Left cardiac atrium (tissue), 4 donors: Measurements from ENCODE around the gene RGP1. TPM values are rescaled to one million over a fixed set of nuclear protein-coding genes. Genes with fewer than 3 reads are reported as not detected.

Experiments used
- ATAC-seq, 2 donors: fragments of 200-7000 bp; cut with Tn5 transposase; one replicate each; pipeline ENCODE4 v1.9.1; 2020; ENCODE audit warnings: mild to moderate bottlenecking in 2 of 2, moderate library complexity in 2 of 2
- DNase-seq: peaks from one replicate; pipeline ENCODE4 v3.0.0-alpha.2; 2020
- intact Hi-C, 2 donors: fragments of 100-400 bp; cut with DNase I; formaldehyde crosslinking; loops; one replicate each; pipeline versions ENCODE4 v1.14.1 to v1.15.1; 2022 to 2023
- total RNA-seq, 2 donors: library from RNA; stranded (reverse); fragmentation: NEBNext Ultra II Directional; extraction: Animal tissue kit (Norgen Biotek cat#: 25700); gene quantifications; one replicate each; pipeline ENCODE4 v1.2.1, GENCODE V29; 2021
- donor health status: DM: no; HTN: yes; CAD: no.
- donor health status: DM: no; HTN: yes; CAD: no; lungs with severe emphysema.
- donor health status: DM: yes; HTN: yes; CAD: no.
- donor health status: Dilated cardiomyopathy.

Gene RGP1
- total RNA-seq, 2 donors from 2014 or later, result 23.6 to 34.6 TPM

DNA sequence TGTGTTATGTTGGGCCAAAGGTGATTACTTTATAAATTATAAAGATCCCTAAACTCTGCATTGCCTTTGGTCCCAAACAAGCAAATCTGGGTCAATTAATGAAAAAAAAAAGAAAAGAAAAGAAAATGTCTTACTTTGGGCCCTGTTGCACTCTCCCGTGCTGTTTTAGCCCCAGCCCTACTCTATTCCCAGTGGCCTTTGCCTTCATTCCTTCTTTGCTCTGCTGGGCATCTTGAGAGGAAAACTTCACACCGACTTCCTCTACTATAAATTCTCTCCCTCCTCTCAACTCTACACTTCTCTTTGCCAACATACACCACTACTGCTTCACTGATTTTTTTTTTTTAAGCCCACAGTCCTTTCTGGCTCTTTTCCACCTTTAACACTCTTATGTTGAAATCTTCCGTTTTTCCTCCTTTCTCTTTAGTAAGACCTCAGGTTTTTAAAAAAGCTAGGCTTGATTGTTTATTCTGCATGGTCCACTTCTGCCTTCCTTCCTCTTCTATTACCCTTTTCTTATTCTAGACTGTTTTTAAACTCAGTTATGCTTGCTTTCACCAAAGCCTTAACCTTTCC lies 9.5 kb downstream of the RGP1 start:
- no peak for ATAC-seq
- DNase-seq, result no peak
- intact Hi-C loops, result no loop called here

DNA sequence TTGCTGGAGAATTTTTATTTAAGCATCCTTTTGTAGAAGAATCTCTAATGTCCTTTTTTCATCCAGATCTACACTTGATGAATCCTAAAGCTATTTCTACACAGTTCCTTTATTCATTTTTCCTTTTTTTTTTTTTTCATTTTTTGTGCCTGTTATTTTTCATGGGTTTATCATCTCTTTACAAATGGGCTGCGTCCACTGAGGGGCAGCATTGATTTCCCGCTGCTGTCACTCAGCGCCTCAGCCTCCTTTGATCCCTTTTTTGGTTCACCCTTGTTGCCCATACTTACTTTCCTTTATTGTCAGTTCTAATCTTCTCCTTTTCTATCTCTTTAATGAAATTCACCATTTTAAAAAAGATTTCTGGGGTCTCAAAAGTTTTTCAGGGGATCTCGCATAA lies 10.7 kb downstream of the RGP1 start:
- no peak for DNase-seq
- intact Hi-C loops, result no loop called here
- no peak for ATAC-seq

DNA sequence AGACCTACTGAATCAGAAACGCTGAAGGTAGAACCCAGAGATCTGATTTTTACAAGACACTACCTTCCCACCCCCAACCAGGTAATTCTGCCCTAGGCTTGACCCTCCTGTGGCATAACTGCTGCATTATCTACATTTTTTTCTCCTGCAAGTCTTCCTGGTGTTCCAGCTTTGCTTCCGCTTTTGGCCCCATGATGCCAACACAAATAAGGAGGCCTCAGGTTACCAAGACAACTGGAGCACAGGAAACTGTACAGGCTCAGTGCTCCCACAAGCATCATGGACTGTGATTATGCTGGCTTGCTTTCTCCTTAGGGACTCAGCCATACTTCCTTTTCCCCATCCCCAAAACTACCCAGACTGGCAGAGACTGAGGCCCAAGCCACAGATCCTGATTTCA lies 11.6 kb downstream of the RGP1 start:
- DNase-seq, result peak; percentile 49
- intact Hi-C loops, result no loop called here
- peak in 1 of 2 donors; percentile 11 for ATAC-seq

DNA sequence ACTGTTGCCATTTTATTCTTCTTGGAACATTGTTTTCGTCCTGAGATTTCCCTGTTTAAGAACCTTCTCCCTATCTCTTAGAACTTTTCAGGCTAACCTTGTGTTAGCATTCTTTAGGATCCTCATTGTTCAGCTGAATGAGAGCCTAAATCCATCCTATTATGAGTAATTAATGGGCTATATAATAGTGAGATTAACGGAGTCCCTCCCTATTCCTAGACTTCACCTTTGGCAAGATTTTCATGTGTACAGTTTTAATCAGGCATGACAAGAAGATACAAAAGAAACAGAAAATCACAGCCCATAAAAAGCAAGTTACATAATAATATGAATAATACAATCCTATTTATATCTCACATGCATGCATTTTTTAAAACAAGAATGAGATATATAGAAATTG lies 14.1 kb downstream of the RGP1 start:
- ATAC-seq, result no peak
- intact Hi-C loops, result no loop called here
- no peak for DNase-seq

DNA sequence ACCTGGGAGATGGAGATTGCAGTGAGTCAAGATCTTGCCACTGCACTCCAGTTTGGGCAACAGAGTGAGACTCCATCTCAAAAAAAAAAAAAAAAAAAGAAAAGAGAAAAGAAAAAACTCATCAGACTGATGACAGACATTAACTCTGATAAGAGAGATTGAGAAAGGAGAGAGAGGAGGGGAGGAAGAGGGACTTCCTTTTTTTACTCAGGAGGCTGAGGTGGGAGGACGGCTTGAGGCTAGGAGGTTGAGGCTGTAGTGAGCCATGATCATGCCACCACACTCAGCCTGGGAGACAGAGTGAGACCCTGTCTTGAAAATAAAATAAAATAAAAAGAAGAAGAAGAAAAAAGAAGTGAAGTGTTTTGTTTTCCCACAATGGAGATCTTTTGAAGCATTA lies 14.7 kb downstream of the RGP1 start:
- intact Hi-C loops, result no loop called here
- no peak for DNase-seq
- ATAC-seq, result no peak

DNA sequence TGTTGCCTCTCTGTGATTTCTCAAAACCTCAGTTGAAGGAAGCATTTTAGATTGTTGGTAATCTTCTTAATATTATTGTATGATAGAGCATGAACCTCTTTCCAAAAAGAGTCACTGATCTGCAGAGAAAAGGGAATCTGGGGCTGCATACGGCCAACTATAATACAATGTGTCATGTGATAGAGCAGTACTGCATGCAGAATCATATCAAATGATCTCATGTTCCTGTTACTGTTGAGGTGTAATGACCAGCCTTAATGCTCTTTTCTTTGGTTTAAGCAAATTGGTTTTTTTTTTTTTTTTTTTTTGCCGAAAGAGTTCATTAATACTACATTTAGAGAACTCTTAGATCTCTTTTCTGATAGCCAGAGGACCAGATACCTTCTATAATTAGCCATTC lies 17.9 kb downstream of the RGP1 start:
- no peak for ATAC-seq
- DNase-seq, result no peak
- intact Hi-C loops, result no loop called here

DNA sequence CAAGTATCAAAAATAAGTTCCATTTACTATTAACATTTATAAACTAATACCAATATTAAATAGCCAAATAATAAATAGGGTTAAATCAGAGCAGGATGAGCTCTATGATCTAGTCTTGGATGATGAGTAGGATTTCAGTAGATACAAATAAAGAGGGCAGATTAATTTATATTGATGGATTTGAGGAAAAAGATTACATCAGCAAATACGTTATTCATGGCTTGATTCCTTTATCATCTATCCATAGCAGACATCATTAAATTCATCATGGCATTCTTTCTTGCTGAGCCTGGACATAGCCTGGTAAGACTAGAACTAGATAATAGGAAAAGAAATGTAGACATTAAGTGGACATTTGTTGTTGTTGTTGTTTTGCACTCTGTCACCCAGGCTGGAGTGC lies 18.4 kb downstream of the RGP1 start:
- intact Hi-C loops, result no loop called here
- no peak for DNase-seq
- no peak for ATAC-seq

DNA sequence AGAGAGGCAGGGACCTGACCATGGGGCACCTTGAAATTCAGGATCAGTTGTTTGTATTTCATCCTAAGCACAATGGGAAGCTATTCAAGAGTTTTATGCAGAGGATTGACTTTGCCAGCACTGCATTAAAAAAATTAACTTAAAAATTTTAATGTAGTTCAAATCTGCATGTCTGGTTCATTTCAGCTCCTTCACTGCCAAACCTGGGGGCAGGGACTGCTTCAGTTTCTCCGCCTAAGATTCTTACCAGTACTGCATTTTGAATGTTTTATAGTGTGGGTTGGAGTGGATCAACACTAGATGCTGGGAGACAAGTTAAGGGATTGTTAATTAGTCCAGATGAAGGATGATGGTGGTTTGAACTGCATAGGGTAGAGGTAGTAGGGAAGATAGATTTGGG lies 20.7 kb downstream of the RGP1 start:
- DNase-seq (no peak), ATAC-seq (no peak)
- intact Hi-C loops, result no loop called here

DNA sequence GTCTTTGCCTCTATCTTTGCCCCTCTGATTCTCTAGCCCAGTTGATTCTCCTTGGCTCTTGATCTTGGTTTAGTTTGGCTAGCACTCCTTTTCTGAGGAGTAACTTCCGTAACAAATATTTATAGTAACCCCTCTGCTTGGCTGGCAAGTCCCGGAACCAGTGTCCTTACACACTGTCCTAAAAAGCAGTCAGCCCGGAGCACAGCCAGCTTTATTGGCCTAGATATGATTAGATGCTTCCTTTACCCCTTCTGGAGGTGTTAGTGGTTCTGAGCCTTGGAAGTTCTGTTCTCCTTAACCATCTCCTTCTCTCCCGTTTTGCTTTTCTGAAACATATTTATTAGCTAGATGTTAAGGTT lies 22.0 kb downstream of the RGP1 start:
- intact Hi-C loops, result no loop called here
- DNase-seq (peak; percentile 66), ATAC-seq (peak; percentile 84 to 87)

DNA sequence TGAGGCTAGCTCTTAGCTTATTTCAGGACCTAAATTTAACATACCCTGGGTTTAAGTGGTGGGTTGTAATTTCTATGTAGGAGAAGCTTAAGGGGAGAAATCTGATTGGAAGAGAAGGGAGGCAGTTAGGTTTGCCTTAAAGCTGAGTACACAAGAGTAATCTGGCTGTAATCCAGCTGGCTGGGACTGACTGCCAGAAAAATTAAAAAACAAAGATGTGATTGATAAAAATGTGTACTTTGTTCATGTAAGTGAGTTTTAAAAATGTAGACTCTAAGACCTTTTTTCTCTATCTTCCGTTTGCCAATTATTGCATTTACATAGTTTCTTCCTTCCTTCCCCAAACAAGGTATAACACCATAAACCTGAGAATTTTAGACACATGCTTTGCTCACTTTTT lies 22.4 kb downstream of the RGP1 start:
- ATAC-seq, result peak in 1 of 2 donors; percentile 17
- DNase-seq, result no peak
- intact Hi-C loops, result no loop called here

DNA sequence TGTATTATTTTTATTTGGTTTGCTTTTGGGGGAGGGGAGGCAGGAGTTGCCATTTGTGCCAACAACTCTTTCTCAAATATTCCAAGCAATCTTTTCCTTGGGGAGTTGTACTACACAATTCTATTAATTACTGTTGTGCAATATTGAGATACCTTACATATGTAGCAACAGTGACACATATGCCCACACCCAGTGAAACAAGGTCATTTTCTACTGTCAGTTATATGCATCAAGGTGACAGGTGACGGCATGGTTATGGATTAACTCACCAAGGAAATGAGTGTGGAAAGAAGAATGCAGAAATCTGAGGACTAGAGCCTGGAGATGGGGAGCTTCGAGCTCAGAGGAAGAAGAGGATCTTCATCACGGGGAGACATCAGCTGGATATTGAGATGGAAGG lies 22.9 kb downstream of the RGP1 start:
- DNase-seq, result no peak
- intact Hi-C loops, result no loop called here
- ATAC-seq, result no peak

DNA sequence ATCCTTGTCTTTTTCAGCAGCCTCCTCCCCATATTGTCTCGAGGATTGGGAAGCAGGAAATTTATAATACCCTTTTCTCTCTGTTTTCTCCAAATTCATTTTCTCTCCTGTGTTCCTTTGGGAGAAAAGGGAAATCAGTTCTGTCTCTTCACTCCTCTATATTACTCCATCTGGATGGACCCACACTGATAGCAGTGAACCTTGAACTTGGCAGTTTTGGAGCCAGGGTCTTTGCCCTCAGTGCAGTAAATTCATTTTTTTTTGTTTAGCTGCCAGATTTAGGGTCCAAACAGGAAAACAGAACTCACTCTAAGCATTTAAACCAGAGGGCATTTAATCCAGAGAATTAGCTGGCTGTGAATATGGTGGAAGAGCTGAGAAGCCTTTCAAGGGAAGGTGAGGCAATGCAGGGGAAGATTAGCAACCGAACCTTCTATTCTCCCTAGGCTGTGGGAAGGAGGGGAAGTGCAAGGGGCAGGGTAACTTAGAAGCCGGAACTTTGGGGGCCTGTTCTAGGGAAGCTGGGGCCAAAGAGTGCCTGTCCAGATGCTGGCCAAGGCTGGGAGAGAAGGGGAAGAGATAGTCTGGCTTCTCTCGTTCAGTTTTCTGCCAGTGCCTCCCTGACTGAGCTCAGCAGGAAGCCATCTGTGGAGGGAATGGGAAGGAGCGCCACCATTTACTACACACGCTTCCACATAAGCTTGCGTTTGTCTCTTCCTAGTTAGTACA lies 26.0 kb downstream of the RGP1 start:
- no peak for DNase-seq
- intact Hi-C loops, result no loop called here
- ATAC-seq, result peak; percentile 67 to 75

DNA sequence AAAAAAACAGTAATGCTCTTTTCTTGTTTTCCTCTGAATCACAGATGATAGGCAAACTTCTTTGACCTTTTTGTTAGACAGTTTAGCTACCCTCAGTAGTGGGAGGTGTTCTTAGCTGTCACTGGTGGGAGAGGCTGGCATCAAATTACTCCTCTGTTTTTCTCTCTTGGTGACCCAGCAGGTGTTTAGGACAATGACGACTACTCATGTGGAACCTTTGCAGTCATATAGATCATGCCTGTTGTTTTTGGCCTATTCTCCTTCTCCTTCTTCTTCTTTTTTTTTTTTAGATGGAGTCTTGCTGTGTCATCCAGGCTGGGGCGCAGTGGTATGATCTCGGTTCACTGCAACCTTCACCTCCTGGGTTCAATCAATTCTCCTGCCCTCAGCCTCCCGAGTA lies 26.9 kb downstream of the RGP1 start:
- no peak for DNase-seq
- intact Hi-C loops, result no loop called here
- no peak for ATAC-seq

DNA sequence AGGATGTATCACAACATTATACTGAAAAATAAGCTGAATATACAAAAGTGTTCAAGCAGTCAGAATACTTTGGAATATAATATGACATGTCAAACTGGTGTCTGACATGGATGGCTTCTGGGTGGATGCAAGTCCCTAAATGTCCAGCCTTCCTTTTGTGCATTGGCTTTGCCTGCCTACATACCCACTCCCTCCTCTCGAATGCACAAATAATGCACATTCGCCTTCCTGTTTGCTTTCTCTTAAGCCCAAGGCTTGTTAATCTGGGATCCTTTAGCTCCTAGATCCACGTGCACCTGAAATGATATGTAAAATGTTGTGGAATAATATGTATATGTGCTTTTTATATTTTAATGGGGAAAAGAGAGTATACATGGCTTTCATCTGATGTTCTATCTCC lies 29.4 kb downstream of the RGP1 start:
- intact Hi-C loops, result no loop called here
- no peak for DNase-seq
- ATAC-seq, result no peak

DNA sequence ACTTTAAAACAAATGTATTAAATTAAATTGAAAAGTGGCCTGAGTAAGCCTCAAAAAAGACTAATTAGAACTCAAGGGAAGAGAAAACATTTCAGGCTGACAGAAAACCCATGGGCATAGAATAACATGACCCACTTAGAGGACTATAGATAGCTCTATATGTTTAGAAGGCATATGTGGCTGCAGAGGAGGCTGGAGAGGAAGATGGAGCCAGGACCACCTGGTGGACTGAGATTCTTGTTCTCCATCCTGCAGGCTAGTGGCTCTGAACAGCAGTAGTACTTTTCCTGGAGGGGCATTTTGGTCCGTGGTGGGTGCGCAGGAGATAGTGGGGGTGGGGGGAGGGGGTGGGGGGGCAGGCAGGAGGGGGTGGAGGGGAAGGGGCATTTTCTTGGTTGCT lies 32.0 kb downstream of the RGP1 start:
- DNase-seq (no peak), ATAC-seq (no peak)
- intact Hi-C loops, result no loop called here

DNA sequence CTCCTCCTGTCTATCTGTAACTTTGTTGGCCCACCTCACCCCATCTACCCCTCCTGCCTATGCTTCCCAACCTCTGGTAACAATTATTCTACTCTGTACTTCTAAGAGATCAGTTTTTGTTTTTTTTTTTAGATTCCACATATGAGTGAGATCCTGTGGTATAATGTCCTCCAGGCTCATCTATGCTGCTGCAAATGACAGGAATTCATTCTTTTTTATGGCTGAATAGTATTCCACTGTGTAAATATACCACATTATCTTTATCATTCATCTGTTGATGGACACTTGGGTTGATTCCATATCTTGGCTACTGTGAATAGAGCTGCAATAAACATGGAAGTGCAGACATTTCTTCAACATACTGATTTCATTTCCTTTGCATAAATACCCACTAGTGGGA lies 34.3 kb downstream of the RGP1 start:
- DNase-seq, result no peak
- no peak for ATAC-seq
- intact Hi-C loops, result no loop called here

DNA sequence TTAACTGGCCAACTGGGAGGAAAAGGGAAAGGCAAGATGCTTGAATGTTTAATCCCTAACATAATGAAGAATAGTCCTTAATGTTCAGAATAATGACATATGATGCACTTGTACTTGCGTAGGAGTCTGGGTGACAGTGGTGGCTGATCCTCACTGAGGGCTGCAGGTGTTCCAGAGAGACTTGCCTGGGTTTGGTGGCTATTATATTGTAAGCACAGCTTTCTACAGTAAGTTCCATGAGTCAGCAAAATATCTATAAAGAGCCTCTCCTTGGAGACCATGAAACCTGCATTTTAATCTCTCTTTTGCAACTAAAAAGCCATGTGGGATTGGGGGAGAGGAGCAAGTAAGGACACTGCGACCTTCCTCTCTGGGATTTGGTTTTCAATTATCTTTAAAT lies 40.5 kb downstream of the RGP1 start:
- ATAC-seq (no peak), DNase-seq (no peak)
- intact Hi-C loops, result no loop called here

DNA sequence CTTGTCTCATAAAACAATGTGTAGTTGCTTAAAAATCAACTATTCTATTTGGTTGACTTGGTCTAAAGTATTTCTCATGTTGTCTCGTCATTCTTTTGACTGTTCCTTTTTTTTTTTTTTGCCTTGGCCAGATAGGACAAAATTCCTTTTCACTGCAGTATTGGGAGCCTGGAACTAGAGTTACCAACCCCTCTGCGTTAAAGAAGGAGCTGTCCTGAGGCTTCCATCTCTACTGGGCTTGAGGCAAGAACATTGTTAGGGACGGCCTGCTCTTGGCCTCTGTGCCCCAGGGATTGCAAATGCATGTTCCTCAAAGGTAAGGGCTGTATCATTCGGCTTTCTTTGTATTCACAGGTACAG lies 40.9 kb downstream of the RGP1 start:
- DNase-seq (no peak), ATAC-seq (no peak)
- intact Hi-C loops, result loop anchor here (1.0 to 10.0 kb wide), 3 partner anchors 37 to 95 kb away; partner anchors contain the start of genes FAM221B (in 1 of the 2) and TMEM8B (in 1 of the 2)

DNA sequence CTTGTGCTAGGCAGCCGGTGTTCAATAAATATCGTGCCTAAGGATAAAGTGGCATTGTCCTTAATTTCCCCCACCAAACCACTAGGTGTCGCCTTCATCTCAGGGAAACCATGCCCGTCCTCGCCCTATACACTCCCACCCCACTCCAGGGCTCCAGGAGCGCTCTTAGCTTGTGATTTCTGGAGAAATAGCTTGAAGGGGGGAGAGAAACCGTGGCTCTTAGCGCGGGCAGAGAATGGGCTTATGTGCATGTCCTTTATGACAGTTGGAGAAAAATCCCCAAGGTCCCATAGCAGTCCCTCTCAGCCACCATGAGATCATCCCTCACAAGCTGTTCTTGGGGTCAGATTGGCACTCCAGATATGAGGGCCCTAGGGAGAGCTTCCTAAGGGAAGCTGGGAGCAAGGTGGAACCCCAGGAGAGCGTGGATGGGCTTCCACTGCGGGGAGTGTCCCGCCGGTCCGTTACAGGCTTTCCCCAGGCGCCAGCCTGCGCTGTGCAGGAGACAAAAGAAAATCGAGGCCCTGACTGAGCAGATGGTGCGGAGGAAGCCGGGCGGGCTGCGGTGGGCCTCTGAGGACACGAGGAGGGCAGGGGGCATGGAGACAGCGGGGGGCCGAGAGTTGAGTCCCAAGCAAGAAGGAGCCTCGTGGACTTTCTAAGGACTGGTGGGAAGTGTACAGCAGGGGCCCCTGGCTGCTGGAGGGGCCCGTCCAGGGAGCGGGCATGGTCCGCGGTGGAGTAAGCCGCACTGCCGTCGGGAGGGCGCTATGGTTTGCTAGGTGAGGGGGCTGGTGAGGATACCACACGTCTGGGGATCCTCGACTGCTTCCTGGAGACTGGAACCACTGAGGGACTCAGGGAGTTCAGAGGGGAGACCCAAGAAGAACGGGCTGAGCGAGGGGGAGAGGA lies 41.6 kb downstream of the RGP1 start:
- intact Hi-C loops, result loop anchor here (1.0 to 10.0 kb wide), 3 partner anchors 37 to 94 kb away; partner anchors contain the start of genes FAM221B (in 1 of the 2) and TMEM8B (in 1 of the 2)
- DNase-seq (peak; percentile 76), ATAC-seq (peak; percentile 88 to 91)

DNA sequence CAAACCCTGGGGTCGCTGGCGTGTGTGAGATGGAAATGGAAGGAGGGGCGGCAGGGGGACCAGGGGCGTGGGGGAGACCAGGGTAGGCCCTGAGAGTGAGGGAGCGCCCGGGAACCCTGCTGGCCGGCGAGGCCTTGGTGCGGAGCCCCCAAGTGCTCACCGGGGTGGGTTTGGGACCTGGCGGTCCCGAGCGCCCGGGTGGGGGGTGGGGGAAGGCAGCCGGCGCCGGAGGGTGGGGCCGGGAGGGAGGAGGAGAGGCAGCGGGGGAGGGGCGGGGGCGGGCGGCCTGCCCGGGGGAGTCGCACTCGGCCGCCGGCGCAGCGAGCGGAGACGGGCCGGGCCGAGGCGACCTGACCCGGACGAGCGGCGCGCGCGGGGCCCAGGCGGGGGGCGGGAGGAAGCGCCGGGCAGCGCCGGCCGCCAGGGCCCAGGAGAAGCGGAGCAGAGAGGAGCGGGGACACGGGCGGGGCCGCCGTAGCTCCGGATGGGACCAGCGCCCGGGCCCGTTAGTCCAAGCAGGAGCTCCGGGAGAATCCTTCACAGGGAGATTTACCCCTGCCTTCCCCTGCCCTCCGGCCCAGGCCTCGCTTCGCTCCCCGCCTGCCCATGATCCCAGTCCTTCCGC lies 42.3 kb downstream of the RGP1 start, which contains the start of gene NPR2:
NPR2 (plus strand) TSS at position 295 of the 625 bp plus-strand sequence. CDS start 818 bp downstream, outside the sequence.
- peak; percentile 47 for DNase-seq
- intact Hi-C loops, result loop anchor here (5.0 to 10.0 kb wide), 2 partner anchors 36 to 93 kb away; partner anchors contain the start of genes FAM221B (in 1 of the 2) and TMEM8B (in 1 of the 2)
- peak; percentile 77 to 80 for ATAC-seq
